Aorta (tissue), 5 donors: ENCODE results near the gene TEK. TPM values are rescaled to one million over a fixed set of nuclear protein-coding genes. Genes with fewer than 3 reads are reported as not detected.

Experiments used
- ATAC-seq: fragments of 200-7000 bp; cut with Tn5 transposase; one replicate; pipeline ENCODE4 v1.9.1; 2022; ENCODE audit warnings: moderate library complexity; ENCODE audit not compliant: low FRiP score
- DNase-seq, 2 donors: peaks; one replicate each; pipeline ENCODE4 v3.0.0-alpha.2; 2020
- H3K27ac ChIP-seq, 2 donors: one replicate each; pipeline ENCODE4 v1.5.1; 2013; ENCODE audit warnings: low read length in 2 of 2, mild to moderate bottlenecking in 2 of 2, moderate library complexity in 2 of 2, control low read depth in 1 of 2, inconsistent platforms in 1 of 2, low read depth in 1 of 2
- H3K27me3 ChIP-seq, 2 donors: one replicate each; pipeline ENCODE4 v1.6.1; 2013; ENCODE audit warnings: control low read depth in 1 of 2, low read length in 1 of 2, mild to moderate bottlenecking in 1 of 2, moderate library complexity in 1 of 2; ENCODE audit not compliant: insufficient read depth in 2 of 2, control insufficient read depth in 1 of 2
- H3K36me3 ChIP-seq, 2 donors: one replicate each; pipeline ENCODE4 v1.6.1; 2013; ENCODE audit warnings: control low read depth in 1 of 2, low read length in 1 of 2, mild to moderate bottlenecking in 1 of 2; ENCODE audit not compliant: insufficient read depth in 2 of 2, control insufficient read depth in 1 of 2
- H3K4me1 ChIP-seq, 2 donors: one replicate each; pipeline ENCODE4 v1.6.1; 2013; ENCODE audit warnings: low read length in 2 of 2, control low read depth in 1 of 2, mild to moderate bottlenecking in 1 of 2, moderate library complexity in 1 of 2; ENCODE audit not compliant: insufficient read depth in 2 of 2, control insufficient read depth in 1 of 2
- H3K4me3 ChIP-seq, 2 donors: one replicate each; pipeline ENCODE4 v1.5.1; 2013; ENCODE audit warnings: low read length in 2 of 2, control low read depth in 1 of 2, mild to moderate bottlenecking in 1 of 2
- H3K9me3 ChIP-seq: one replicate; pipeline ENCODE4 v1.6.1; 2013; ENCODE audit warnings: mild to moderate bottlenecking, low read length; ENCODE audit not compliant: control insufficient read depth
- WGBS, 2 donors: extraction: QIAGEN DNeasy Blood & Tissue Kit; methylation state at CpG; one replicate each; pipeline ENCODE4 v1.1.7; 2013; 5-methylcytosine and 5-hydroxymethylcytosine counted together
- intact Hi-C, 2 donors: fragments of 100-400 bp; cut with DNase I; formaldehyde crosslinking; loops; one replicate each; pipeline versions ENCODE4 v1.14.2 to v1.15.0; 2022
- polyA plus RNA-seq, 2 donors: library from polyadenylated mRNA; stranded (reverse); fragments of 200-250 nt; gene quantifications; one replicate each; pipeline ENCODE4 v1.2.3, GENCODE V29; 2013
- total RNA-seq, 2 donors: library from RNA; stranded (reverse); fragmentation: NEBNext Ultra II Directional; extraction: Animal tissue kit (Norgen Biotek cat#: 25700); gene quantifications; one replicate each; pipeline ENCODE4 v1.2.1, GENCODE V29; 2021
- donor health status: healthy with polysubstance abuse.
- donor health status: Bipolar disorder and iron deficiency.
- donor health status: DM: no; HTN: no; CAD: no.
- donor health status: DM: no; HTN: no; CAD: no.
- donor health status: DM: yes; HTN: yes; CAD: no.

The TEK gene
- total and polyA plus RNA-seq, 4 donors, result 1.5 to 26.0 (median 10.0) TPM

DNA sequence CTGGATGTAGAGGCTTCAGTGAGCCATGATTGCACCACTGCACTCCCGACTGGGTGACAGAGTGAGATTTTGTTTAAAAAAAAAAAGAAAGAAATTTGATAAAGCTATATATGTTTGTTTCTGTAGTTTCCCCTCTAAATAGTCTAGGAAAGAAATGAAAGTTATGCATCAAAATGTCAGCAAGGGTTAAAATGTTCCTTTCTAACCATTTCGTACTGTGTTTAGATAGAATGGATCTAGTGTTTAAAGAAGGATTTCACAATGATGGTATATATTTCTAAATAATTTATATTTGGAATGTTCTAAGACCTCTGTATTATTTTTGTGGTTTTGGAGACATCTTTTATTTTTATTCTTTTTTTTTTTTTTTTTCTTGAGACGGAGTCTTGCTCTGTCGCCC, 22.7 kb downstream of the TEK start:
- ATAC-seq, result no peak
- H3K36me3 ChIP-seq, result no peaks in the 10 kb centered on the region
- WGBS, 2 donors, result 62 to 78% methylated on average over 4 of the region's 4 CpGs
- H3K27ac ChIP-seq, result no peak overlapping the region
- intact Hi-C loops, result no loop called here
- DNase-seq, result no peak
- H3K4me1 ChIP-seq, result no peaks in the 10 kb centered on the region
- H3K9me3 ChIP-seq, result no peaks in the 10 kb centered on the region
- H3K4me3 ChIP-seq, result no peak overlapping the region
- no peaks in the 10 kb centered on the region for H3K27me3 ChIP-seq

DNA sequence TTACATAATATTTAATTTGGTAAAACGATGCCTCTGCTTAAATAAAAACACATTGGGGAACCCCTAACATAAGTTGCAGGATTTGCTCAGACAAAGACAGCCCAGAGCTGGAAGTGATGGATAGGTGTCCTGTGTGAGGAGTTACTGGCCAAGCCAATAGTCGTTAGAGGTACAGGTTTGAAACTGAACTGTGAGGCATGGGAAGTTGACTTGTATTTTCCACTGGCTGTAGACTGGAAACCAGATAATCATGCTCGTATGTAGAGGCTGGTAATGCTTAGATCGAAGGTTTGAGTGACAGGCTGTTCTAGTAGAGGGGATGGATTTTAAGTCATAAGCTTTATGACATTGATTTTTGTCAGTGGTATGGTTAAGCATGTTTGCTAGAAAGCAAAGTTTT, 24.8 kb downstream of the TEK start:
- 72 to 74% methylated on average over 4 of the region's 4 CpGs for WGBS, 2 donors
- Histone ChIP-seq H3K4me3 (no peak overlapping the region), H3K27me3 (no peaks in the 10 kb centered on the region), H3K9me3 (no peaks in the 10 kb centered on the region), H3K27ac (no peak overlapping the region), H3K4me1 (no peaks in the 10 kb centered on the region), H3K36me3 (no peaks in the 10 kb centered on the region)
- DNase-seq (no peak), ATAC-seq (no peak)
- intact Hi-C loops, result no loop called here

DNA sequence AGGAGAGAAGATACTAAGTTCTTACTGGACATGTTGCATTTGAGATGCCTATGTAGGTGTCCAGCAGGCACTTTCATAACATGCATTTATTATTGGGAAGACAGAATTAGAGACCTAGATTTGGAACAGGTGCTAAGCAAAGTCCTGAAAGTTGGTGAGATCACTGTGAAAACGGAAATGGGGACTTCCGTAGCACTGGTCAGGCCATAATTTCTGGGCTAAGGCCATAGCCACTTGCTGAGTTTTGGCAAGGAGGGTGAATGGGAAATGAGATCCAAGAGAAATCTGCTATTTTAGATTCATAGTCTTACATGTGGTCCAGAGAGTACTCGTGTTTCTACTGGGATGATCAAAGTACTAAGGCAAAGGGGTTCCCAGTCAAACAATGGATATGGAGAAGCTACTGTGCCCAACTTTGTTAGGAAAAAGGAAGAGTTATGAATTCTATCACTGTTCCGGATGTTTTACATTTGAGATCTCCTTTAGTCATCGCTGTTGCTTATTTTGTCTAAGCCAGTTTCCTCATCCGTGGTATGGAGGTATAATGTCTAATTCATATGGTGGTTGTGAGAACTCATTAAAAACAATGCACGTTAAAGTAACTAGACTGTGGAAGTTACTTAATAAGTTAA, 33.4 kb downstream of the TEK start:
- ATAC-seq, result peak; percentile 15
- Histone ChIP-seq H3K9me3 (no peaks in the 10 kb centered on the region), H3K27ac (no peak overlapping the region), H3K4me3 (no peak overlapping the region), H3K36me3 (no peaks in the 10 kb centered on the region), H3K4me1 (no peaks in the 10 kb centered on the region), H3K27me3 (no peaks in the 10 kb centered on the region)
- no peak for DNase-seq
- WGBS, 2 donors, result 53 to 56% methylated on average over 7 of the region's 7 CpGs
- intact Hi-C loops, result no loop called here

DNA sequence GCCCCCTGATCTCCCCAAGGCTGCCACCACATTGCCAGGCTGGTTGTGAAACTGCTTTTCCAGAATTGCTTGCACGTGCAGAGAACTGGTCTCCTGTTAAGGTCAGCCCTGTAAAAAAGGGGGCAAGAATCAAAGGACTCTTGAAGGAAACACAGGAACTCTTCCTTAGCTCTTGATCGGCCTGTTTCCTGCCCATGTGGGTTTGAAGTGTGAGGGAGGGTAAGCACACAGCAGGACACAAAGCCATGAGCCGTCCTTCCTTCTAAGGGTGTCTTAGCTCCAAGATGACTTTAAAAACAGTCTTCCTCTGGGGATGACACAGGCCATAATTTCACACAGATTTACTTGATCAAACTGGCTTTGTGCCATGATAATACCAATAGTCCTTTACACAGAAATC, 36.1 kb downstream of the TEK start:
- no peak for DNase-seq
- intact Hi-C loops, result no loop called here
- 65% methylated on average over 3 of the region's 3 CpGs for whole genome bisulfite sequencing, 2 donors

DNA sequence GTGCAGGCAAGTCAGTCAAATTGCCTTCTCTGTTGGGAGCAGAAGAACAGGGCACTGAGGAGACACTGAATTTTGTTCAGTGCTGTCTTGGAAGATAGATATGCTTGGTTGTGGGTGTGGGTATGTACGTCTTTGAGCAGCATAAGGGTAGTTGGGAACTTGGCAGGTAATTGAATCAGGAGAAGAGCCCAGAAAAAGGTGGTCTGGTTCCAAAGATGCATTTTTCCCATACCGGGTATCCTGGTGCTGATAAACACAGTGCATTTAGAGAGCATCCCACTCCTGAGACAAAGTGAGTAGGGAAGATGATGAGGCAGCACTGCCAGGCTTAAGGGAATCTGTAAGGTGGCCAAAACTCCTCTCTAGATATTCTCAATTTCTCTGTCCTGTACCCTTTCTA, 40.6 kb downstream of the TEK start:
- ATAC-seq, result no peak
- H3K36me3 ChIP-seq, result no peaks in the 10 kb centered on the region
- no peaks in the 10 kb centered on the region for H3K27me3 ChIP-seq
- DNase-seq, result no peak
- no peak overlapping the region for H3K4me3 ChIP-seq
- no peaks in the 10 kb centered on the region for H3K9me3 ChIP-seq
- no peak overlapping the region for H3K27ac ChIP-seq
- intact Hi-C loops, result loop anchor here in 1 of 2 donors (5.0 kb wide), 1 partner anchor 43 kb away; no protein-coding TSS in a partner anchor
- WGBS, 2 donors, result 32 to 42% methylated on average over 2 of the region's 2 CpGs
- H3K4me1 ChIP-seq, result peaks cover 0 to 4% of the 10 kb centered on the region in 2 donors

More for the DNA sequence above, 36.1 kb downstream of the TEK start:
- Histone ChIP-seq H3K9me3 (no peaks in the 10 kb centered on the region), H3K27ac (no peak overlapping the region), H3K4me1 (no peaks in the 10 kb centered on the region), H3K36me3 (no peaks in the 10 kb centered on the region), H3K27me3 (no peaks in the 10 kb centered on the region), H3K4me3 (no peak overlapping the region)
- no peak for ATAC-seq

DNA sequence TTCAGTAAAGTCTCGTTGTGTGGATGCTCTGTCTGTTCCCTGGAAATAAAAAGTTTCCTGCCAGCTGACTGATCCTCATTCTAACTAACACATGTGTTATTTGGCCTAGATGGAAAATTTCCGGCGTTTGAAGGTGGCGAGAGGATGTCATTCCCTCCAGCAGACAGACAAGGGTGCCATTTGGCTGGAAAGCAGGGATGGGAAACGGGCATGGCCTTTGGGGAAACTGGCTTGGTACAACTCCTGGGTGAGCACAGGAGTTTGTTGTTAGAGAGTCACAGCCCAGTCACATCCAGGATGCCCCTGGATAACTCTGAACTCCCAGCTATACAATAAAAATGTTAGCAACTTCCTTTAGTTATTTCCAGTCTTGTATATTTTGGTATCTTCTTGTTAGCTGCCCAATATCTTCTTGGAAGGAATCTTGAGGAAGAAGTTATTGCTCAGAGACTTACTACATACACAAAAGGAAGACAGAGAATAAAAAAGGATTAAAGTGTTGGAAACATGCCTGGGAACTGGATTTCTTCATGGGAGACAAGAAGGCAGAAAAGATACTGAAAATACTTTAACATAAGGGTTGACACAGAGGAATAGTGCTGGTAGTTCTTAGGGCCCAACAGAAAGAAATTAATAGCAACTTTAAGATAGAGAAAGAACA, 41.9 kb downstream of the TEK start:
- Histone ChIP-seq H3K36me3 (no peaks in the 10 kb centered on the region), H3K4me1 (peaks cover 0 to 7% of the 10 kb centered on the region in 2 donors), H3K9me3 (no peaks in the 10 kb centered on the region), H3K27ac (no peak overlapping the region), H3K27me3 (no peaks in the 10 kb centered on the region), H3K4me3 (no peak overlapping the region)
- intact Hi-C loops, result loop anchor here in 1 of 2 donors (5.0 kb wide), 1 partner anchor 41 kb away; no protein-coding TSS in a partner anchor
- ATAC-seq (no peak), DNase-seq (no peak)
- WGBS, 2 donors, result 80 to 83% methylated on average over 5 of the region's 5 CpGs

DNA sequence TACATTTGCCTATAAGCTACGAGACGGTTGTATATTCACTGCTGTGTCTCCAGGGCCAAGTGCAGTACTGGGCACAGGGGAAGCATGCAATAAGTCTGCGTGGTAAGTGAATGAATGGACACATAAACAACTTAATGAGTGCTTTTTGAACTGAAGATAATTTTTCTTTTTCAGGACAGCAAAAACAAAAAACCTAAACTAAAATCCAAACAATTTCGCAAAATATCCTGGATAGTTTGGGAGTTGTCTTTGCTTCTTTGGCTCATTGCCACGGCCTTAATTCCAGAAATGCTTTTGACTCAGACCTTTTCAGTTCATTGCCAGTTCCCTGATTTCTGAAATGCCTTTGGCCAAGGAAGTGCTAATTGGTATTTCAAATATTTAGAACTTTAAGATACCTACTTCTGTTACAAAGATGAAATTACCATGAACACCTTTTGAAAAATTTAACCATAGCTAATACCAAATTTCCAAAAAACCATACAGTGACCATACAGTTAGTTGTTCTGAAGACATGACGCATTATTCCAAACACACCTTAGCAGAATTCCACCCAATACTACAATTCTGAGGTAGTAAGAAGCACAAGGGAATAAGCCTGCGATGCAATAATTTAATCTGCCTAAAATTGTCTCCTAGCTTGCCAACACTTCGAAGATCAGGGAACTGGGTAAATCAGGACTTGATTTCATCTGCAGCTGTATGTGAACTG, 42.8 kb downstream of the TEK start:
- no peak for ATAC-seq
- H3K4me1 ChIP-seq, result peaks cover 0 to 7% of the 10 kb centered on the region in 2 donors
- no peaks in the 10 kb centered on the region for H3K36me3 ChIP-seq
- H3K27me3 ChIP-seq, result no peaks in the 10 kb centered on the region
- no peaks in the 10 kb centered on the region for H3K9me3 ChIP-seq
- intact Hi-C loops, result loop anchor here in 1 of 2 donors (5.0 kb wide), 1 partner anchor 40 kb away; no protein-coding TSS in a partner anchor
- no peak overlapping the region for H3K27ac ChIP-seq
- 30 to 39% methylated on average over 8 of the region's 8 CpGs for WGBS, 2 donors
- no peak overlapping the region for H3K4me3 ChIP-seq
- DNase-seq, result no peak

DNA sequence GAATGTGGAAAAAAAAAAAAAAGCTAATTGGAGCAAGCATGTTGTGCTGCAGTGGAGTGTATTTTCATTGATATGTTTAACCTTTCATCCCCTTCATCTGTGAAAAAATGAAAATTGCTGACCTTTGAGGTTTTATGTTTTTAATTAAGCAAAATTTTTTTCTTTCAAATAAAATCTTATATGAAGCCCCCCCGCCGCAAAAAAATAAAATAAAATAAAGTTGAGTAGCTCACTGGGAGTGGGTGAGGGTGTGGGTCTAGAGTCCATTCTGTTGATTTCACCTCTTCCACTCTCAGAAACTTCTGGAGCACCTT, 43.3 kb downstream of the TEK start:
- no peaks in the 10 kb centered on the region for H3K36me3 ChIP-seq
- H3K27ac ChIP-seq, result no peak overlapping the region
- WGBS, 2 donors, result 15 to 45% methylated on average over 2 of the region's 2 CpGs
- no peaks in the 10 kb centered on the region for H3K27me3 ChIP-seq
- H3K4me1 ChIP-seq, result peaks cover 0 to 7% of the 10 kb centered on the region in 2 donors
- no peak overlapping the region for H3K4me3 ChIP-seq
- DNase-seq (no peak), ATAC-seq (no peak)
- intact Hi-C loops, result loop anchor here in 1 of 2 donors (5.0 kb wide), 1 partner anchor 40 kb away; no protein-coding TSS in a partner anchor
- no peaks in the 10 kb centered on the region for H3K9me3 ChIP-seq
